Middle frontal gyrus (tissue), 1 donor: Measurements from ENCODE around the gene SERPINI2.

Experiments used
- DNase-seq: peaks from one replicate; pipeline ENCODE4 v3.0.0-alpha.2; 2015; ENCODE audit warnings: low spot score; ENCODE audit errors: extremely low spot score

Gene SERPINI2, protein sequence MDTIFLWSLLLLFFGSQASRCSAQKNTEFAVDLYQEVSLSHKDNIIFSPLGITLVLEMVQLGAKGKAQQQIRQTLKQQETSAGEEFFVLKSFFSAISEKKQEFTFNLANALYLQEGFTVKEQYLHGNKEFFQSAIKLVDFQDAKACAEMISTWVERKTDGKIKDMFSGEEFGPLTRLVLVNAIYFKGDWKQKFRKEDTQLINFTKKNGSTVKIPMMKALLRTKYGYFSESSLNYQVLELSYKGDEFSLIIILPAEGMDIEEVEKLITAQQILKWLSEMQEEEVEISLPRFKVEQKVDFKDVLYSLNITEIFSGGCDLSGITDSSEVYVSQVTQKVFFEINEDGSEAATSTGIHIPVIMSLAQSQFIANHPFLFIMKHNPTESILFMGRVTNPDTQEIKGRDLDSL

DNA sequence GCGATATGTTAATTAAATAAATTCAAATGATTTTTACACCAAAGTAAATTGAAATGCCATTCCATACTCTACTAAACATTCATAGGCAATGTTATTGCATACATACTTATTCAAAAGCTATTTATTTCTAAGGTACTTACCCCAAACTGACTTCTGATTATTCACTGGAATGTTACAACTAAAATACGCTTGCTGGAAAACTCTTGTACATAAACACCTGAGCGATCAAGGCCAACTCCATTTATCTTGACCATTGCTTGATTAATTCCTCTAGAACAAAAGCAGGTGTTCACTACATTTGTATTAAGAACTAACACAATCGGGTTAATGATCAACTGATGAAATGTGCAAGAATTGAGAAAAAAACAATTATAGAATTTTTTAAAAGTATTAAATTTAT, at the start of gene SERPINI2:
Gene SERPINI2, minus strand, starts transcription at position 180 of the 400 bp plus-strand sequence. CDS start 2,208 bp downstream, outside the sequence.
- no peak for DNase-seq

DNA sequence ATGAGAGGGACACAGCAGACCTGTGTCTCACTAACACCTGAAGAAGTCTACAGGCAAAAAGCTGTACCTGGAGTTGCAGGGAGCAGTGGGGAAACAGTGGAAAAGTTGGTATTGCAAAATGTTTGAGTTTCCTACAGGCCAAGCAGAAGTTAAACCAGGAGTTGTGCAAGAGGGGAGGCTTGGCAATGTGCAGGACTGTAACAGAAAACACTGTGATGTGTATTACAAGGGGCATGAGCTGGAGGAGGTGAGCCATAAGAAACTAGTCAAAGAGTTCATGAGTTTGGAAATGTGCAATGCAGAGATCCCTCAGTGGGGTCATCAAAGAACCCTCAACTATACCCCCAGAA, 47.1 kb upstream of the SERPINI2 start:
- no peak for DNase-seq

DNA sequence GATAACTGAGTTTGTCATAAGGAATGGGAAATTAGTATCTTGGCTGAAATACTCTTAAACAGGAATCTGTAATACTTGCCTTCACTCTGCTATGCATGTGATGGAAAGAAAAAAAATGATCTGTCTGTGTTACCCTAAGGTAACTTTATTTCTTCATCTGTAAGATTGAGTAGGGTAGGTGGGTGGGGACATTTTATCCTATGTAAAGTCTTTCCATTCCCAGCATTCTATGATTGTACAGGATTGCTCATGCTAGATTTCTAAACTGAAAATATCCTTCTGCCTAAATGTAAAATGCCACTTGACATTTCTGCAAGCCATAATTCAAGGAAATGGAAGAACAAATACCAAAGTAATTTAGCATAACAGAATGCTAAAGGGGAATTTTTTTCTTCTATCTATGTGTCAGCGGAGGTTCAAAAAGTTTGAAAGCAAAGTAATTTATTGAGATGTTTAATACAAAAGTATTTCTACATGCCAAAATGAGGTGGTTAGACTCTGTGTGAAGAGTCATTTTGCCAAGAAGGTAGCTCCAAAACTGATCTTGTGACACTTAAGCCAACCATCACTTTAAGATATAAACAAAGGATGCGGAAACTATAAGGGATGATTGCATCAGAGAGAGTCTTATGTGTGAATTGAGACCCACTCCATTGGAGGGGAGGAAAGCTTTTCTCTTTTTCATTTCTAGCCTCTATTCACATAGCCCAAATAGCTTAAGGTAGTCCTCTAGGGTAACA, 46.6 kb upstream of the SERPINI2 start:
- DNase-seq = no peak

DNA sequence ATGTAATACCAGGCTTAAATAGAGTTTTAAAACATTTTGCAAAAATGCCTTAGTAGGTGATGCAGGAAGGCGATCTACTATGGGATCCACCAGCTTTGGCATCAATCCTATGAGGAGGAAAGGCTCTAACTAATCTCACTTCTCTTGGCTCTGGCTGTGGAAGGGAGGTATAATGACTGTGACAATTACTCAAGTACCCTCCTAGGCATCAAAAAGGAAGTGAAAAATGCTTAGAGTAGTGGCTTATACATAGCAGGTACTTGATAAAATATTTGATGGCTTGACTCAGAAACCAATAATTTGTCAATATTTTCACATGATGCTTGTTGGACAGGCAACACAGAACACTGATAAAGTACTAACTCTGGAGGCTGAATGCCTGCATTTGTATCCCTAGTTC, 34.1 kb upstream of the SERPINI2 start:
- DNase-seq = no peak

DNA sequence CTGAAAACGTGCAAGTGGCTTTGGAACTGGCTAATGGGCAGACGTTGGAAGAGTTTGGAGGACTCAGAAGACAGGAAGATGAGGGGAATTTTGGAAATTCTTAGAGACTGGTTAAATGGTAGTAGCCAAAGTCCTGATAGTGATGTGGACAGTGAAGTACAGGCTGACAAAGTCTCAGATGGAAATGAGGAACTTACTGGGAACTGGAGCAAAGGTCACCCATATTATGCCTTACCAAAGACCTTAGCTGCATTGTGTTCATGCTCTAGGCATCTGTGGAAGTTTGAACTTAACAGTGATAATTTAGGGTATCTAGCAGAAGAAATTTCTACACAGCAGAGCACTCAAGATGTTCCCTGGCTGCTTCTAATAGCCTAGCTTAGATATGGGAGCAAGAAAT, 28.6 kb upstream of the SERPINI2 start:
- DNase-seq = no peak

DNA sequence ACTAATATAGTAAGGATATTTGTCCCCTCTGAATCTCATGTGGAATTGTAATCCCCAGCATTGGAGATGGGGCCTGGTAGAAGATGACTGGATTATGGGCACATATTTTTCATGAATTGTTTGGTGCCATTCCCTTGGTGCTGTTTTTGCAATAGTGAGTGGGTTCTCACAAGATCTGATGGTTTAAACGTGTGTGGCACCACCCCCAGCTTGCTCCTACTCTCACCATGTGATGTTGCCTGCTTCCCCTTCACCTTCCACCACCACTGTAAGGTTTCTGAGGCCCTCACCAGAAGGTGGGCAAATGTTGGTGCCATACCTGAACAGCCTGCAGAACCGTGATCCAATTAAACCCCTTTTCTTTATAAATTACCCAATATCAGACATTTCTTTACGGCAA, 28.1 kb upstream of the SERPINI2 start:
- no peak for DNase-seq

DNA sequence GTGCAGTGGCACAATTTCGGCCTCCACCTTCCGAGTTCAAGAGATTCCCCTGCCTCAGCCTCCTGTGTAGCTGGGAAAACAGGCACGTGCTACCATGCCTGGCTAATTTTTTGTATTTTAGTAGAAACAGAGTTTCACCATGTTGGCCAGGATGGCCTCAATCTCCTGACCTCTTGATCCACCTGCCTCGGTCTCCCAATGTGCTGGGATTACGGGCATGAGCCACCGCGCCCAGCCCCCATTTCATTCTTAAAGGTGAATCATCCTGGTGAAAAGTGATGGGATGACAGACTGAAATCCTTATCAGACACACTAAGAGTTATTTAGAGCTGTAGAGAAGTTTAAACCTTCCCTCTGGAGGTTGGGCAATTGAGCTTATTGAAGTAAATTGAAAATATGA, 24.1 kb upstream of the SERPINI2 start:
- DNase-seq = no peak

DNA sequence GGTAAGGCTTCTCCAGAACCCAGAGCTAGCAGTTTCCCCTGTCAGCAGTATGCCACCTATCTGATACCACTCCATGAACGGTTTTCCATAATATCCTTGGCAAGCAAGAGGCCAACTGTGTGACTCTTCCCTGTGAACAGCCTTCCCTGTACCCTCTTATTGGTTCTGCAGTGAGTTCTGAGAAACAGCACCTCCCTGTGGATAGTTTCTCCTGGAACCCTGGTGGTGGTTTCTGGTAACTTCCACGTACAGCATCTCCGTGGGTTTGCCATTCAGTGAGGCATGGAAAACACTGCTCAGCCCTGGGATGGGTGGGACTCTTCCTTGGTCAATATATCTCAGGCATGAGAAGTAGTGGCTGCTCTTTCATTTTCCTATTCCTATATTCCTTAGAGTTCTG, 19.4 kb upstream of the SERPINI2 start:
- no peak for DNase-seq

DNA sequence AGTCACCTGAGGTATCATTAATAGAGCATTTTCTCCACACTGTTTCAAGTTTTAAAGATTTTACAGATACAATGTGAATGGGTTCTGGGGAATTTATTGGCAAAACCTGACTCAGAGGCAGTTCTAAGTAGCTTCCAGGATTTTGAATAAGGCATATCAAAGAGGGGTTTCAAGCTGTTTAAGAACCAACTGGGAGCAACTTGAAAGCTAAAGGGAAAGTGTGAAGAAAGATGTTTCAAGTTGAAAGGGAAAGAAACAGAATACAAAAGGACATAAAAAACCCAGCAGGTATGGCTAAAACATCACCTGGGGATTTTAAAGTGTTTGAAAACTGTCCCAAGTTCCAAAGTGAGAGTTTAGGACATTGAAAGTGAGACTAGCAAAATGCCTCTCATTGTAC, 17.8 kb upstream of the SERPINI2 start:
- no peak for DNase-seq

DNA sequence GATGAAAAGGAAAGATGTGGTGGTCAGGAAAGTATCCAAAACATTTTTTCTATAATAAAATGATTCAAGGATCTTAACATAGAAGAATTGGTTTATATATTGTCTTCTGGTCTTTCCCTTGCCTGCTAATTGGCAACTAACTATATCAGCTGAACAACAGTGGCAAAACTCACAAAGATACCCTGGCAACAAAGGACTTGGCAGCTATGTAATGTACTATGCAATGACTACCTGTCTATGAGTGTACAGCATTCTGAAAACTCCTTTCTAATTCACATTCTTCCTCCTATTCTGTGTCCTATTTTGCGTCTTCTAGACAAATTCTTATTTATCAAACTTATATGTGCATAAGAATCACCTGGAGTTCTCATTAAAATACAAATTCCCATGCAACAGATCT, 15.7 kb upstream of the SERPINI2 start:
- DNase-seq = no peak

DNA sequence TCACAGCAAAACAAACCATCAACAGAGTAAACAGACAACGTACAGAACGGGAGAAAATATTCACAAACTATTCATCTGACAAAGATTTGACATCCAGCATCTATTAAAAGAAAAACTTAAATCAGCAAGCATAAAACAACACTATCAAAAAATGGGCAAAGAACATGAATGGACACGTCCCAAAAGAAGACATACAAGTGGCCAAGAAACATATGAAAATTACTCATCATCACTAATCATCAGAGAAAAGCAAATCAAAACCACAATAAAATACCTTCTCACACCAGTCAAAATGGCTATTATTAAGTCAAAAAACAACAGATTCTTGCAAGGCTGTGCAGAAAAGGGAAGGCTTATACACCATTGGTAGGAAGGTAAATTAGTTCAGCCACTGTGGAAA, 13.7 kb upstream of the SERPINI2 start:
- DNase-seq = no peak

DNA sequence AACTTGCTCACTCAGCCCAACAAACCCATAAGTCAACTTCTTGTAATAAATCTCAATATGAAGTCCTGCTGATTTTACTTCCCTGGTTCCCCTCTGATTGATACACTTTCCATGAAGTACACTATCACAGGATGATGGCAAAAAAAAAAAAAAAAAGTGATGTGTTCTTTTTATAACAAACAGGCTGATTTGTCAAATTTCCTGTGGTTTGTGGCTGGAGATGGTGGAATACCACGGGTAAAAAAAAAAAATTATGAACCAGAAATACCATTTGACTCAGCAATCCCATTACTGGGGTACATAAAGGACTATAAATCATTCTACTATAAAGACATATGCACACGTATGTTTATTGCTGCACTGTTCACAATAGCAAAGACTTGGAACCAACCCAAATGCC, 10.7 kb upstream of the SERPINI2 start:
- DNase-seq = no peak

DNA sequence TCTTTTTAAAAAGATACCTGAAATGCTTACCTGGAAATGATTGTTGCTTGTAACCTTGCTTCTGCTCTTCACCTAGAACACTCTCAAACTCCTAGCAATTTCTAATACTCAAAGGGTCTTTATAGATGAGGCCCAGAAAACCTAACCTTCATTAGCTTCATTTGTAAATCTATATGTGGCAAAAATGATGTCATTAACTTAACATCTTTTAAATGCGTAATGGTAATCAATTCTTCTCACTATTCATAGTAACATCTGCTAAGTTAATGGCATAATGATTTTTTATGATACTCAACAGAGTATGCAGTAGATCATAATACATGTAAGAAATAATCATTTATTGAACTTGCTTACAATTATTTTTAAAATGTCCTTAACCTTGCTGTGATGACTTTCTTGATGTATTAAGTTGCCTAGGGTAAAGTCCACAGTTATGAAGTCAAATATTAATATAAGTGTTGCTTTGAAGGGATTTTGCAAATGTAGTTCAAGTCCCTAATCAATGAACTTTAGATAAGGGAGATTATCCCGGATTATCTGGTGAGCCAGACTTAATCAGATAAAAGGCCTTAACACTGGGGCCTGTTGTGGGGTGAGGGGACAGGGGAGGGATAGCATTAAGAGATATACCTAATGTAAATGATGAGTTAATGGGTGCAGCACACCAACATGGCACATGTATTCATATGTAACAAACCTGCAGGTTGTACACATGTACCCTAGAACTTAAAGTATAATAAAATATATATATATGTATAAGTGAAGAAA, 10.1 kb upstream of the SERPINI2 start:
- no peak for DNase-seq

DNA sequence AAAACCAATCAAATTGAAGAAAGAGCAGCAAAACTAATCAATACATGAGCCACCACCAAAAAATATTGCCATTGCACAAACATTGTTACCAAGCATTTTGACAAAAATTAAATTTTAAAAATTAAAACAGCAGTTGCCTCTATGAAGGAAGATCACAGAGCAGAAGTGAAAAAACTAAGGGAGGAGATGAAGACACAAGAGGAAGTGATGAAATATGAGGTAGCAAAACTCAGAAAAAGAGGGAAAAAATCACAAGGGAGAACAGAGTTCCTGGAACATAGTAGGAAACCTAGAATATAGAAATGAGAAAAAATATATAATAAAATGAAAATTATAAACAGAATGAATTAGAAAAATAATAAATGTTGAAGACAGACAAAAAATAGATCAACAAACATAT, 7.3 kb upstream of the SERPINI2 start:
- no peak for DNase-seq

DNA sequence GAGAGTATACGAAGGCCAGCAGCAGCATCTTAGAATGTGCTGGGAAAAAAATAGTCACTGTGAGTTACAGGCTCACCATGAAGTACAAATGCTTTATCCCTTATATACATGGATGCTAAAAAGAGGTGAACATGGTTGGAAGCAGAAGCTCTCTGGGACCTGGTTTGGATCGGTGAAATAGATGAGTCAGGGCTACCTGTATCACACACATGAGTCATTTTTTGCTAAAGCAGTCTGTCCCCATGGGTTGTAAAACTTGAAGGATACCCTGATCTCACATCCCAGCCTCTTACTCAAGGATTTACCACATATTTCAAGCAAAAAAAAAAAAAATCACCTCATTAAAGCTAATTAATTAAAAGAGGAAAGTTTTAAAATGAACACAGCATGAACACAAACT, 6.9 kb upstream of the SERPINI2 start:
- no peak for DNase-seq

DNA sequence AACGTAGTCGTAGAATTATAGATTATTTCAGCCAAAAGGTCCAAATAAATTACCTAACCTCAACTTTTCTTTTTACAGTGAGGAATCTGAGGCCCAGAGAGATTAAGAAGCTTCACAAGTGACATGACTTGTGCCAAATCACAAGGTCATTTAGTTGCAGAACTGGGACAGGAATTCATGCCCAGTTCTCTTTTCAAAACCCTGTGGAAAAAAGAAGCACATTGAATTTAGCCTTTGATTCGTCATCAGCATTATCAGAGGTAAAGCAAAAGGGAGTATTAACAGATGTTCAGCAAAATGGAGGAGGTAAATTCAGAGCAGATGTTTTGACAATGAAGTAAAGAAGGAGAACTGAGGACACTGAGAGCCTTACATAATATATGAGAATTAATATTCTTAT, 4.5 kb downstream of the SERPINI2 start:
- DNase-seq = no peak

DNA sequence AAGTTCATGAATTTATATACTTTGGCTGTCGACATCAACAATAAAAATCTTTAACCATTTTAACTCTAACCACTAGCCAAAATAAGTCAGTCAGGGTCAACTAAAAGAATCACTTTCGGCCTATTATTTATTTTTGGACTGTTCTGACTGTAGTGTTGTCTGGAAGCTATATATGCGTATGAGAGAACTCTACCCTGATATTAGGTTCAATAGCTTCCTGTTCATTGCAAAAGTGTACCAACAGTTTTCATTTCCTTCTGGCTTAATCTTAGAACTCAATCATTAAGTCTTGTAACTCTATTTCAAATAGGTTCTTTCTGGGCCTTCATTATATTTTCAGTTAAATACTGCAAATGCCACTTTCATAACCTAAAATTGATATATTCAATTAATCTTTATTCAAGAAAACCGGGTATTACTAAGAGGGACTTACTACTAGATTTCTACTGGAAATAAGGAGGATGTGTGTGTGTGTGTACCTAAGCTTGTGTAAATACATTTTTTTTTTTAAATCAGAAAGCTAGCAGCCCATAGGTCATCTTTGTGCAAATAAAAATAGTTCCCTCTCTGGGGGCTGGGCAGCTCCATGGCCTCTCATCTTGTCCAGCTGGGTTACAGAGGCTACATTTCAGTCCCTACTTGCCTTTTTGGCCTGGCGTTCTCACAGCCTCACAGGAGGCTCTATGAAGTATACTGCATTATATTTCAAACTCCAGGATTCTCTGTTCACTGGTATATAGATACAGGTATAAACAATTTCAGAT, 5.8 kb downstream of the SERPINI2 start:
- DNase-seq = no peak

DNA sequence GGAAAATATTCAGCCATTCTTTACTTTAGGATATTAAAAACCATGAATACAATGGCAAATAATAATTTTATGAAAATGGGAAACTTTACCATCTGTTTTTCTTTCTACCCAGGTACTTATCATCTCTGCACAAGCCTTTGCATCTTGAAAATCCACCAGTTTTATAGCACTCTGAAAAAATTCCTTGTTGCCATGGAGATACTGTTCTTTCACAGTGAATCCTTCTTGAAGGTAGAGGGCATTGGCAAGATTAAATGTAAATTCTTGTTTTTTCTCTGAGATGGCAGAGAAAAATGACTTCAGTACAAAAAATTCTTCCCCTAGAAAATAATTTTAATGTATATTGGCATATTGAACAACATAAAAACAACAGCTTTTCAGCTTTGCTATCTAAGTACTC, 6.9 kb downstream of the SERPINI2 start:
- DNase-seq = no peak

DNA sequence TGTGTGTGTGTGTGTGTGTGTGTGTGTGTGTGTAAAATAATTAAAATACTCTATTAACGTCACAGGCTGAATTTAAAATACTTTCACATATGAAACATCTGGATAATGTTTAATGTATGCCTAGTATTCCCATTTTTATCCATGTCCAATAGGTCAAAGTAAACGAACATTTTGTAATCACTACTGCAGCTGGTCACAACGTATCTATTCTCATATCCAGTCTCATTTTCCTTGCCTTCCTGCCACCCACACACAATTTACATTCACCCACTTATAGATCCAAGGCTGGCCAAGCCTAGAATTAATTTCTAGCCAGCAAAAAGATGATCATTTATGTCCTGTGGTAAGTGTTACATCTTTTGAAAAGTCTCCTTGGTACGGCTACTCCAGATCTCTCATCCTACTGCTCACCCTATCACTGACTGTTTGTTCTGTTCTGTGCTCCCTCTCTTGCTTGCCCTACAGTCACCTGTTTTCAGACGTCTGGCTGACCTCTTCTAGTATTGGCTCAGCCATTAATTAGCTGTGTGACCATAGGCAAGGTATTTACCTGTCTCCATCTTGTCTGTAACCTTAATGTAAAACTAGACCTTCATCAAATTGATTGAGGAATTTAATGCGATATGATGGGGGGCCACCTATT, 17.6 kb downstream of the SERPINI2 start:
- DNase-seq = no peak

DNA sequence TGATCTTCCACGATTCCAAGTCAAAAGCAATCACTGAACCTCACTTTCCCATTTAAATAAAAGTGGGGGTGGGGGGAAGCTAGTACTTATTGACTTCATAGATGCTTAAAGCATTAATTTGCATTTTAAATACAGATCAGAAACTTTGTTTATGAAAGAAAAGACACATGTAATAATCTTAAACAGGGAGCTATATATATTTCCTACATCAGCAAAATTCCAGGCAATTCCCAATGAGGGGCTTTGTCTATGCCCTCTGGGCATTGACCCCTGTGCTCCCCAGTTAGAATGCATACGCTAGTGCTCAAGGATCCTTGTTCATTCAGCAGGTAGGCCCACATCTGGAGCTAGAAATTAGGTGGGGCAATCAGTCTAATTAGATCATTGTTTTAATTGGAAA, 20.0 kb downstream of the SERPINI2 start:
- DNase-seq = no peak

DNA sequence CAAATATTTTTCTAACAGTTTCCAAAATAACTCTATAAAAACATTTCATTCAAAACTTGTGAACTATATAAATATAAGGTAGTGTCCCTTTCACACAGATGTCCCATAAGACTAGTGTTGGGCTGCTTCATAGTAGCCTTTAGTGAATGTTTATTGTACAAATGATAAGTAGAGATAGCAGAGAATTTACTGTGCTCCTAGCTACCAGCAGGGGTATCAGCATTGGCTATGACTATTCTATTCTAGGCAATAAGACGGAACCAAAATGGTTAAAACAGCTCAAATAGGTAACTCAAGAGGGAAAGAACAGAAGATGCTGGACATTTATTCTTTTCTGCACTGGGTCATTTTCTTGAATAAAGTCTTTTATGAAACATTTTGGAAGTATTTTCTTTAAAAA, 22.6 kb downstream of the SERPINI2 start:
- DNase-seq = no peak
